SH-SY5Y (cell line): Measurements from ENCODE around the gene SCAF8.

Source experiments
- GATA2 ChIP-seq: IDR thresholded peaks from 2 replicates; pipeline ENCODE4 v1.6.1; 2011; ENCODE audit warnings: mild to moderate bottlenecking, low read depth, low read length
- GATA3 ChIP-seq: IDR thresholded peaks from 2 replicates; pipeline ENCODE4 v1.6.1; 2011; ENCODE audit warnings: low read depth, mild to moderate bottlenecking, low read length, moderate library complexity

SCAF8 gene

DNA sequence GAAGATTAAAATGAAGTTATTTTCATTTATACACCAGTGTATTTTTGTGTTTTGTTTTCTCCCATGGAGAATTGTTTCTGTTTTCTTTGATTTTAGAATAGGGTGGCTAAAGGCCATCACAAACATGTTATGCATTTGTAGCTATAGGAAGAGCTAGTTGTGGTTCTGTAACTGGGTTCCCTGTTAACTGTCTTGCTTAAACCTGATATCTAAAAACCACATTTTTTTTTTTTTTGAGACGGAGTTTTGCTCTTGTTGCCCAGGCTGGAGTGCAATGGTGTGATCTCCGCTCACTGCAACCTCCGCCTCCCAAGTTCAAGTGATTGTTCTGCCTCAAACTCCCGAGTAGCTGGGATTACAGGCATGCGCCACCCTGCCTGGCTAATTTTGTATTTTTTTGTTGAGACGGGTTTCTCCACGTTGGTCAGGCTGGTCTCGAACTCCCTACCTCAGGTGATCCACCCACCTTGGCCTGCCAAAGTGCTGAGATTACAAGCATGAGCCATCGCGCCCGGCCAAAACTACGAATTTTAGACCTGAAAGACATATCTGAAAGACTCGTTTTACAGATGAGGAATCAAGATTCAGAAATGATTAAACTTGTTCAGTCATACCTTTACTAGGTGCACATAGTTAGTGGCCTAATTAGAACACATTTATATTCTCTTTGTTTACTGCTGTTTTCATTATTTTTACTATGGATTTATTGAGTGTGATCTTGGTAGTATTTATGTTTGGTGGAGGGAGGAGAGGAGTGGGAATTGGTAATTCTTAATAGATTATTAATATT is 18.0 kb downstream of the SCAF8 start:
- TF ChIP-seq GATA3, result no peak
- TF ChIP-seq GATA2, result no peak

DNA sequence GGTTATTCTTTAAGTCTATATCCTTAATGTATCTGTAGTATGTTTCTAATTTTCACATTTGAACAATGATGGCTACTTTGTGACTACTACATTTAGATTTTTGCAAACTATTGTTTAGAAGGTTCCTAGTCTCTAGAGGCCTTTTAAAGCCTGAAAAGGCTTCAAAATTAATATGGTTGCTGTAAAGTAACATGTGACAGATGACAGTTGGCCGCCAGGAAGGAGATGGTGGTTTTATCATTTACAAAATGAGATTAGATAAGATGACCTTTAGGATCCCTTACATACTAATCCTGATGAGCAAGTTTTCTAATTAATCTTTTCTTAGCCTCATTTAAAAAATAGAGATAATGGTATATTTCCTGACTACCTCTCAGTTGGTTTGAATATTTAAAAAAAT is 18.8 kb downstream of the SCAF8 start:
- TF ChIP-seq GATA2 (no peak), GATA3 (no peak)

DNA sequence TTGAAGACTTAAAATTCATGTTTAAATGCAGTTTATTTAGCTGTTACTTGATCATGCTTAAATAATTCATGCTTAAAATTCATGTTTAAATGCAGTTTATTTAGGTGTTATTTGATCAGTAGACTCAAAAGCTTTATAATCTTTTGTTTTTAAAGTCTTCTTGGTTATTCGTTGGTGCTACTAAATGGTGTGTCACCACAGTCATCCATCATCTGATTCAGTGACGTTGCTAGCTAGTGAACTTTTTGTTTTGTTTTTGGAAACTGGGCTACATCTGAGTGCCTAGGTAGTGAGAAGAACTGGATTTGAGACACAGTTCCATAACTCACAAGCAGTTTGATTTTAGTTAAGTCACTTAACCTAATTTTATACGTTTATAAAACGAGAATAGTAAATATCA is 20.9 kb downstream of the SCAF8 start:
- TF ChIP-seq GATA2 (no peak), GATA3 (no peak)

DNA sequence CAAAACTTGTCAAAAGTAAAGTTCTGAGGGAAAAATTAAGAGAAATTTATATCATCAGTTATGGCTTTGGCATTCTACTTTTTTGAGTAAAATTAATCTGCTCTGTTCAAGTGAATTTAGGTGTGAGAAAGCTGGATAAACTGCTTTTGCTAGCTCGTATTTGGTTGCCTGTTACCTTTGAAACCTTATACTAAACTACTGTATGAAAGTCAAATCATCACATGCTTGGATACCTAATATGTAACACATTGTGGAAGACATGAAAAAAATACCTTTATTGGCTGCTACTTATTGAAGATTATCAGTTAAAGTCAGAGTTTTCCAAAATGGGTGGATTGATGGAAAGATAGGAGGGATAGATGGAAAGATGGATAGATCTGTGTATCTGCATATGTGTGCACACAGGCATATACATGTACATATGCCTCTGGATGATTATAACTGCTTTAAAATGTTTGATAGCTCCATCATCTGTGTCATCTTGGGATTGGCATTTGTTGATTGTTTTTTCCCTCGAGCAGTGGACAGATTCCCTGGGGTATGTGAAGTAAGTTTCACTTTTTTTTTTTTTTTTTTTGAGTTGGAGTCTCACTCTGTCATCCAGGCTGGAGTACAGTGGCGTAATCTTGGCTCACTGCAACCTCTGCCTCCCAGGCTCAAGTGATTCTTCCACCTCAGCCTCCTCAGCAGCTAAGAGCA is 24.3 kb downstream of the SCAF8 start:
- TF ChIP-seq GATA3 (no peak), GATA2 (no peak)

DNA sequence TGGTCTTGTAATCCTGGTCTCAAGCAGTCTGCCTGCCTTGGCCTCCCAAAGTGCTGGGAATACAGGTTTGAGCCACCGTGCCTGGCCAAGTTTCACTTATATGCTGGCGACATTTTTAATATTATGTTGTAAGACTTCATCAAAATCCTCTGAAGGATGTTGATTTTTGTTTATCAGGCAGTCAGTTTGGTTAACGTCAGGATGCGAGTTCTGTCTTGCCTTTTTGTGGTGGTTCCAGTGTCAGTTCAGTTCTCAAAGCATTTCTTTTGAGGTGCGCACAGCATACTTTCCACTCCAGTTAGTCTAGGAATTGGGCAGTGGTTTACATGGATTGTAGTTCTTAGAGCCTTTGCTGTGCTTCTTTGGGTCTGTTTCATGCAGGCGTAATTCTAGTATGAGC is 24.9 kb downstream of the SCAF8 start:
- no peak for TF ChIP-seq GATA3
- no peak for TF ChIP-seq GATA2

DNA sequence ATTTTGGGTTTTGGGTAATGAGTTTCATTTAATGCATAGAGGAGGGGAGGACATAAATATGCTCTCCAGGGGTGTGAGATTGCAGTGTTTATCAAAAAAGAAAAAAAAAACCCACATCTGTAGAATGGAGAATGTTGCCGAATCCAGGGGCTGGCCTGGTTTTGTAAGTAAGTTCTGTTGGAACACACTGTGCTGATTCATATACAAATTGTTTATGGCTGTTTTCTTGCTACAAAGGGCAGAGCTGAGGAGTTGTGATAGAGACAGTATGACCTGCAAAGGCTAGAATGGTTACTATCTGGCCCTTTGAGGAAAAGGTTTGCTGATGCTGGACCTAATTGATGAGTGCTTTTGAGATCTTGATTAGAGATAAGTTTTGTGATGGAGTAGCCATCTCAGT is 30.4 kb downstream of the SCAF8 start:
- TF ChIP-seq GATA2, result no peak

DNA sequence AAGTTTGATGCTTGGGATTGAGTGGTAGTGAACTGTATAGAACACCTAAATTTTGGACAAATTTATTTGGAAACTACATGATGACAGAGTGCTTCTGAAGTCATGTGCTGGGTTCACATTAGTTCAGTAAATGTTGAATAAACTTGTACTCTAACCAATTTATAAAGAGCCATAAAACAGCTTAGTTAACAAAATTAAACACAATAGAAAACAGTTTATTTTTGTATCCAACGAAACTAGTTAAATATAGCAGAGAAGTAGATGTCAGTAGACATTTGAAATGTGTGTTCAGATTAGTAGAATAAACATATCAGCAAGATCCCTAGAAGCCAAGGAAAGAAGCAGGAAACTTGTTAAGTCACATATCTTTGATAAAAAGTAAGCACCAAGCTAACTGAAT is 32.1 kb downstream of the SCAF8 start:
- TF ChIP-seq GATA3 (no peak), GATA2 (no peak)

DNA sequence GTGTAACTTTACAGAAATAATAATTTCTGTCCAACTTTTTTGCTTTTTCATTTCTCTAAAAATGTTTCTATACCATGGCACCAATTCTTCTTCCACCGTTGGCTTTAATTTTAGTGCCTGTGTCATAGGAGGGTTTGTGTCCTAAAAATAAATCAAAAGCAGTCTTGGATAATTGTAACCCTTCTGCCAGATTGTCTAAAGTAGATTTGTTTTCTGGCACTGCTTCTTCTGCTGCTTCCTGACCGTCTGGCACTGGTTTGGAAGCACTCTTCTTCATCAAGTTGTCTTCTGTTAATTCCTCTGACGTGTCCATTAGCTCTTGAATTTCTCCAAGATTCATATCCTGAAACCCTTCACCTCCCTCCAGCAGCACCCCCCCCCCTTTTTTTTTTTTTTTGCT is 33.1 kb downstream of the SCAF8 start:
- TF ChIP-seq GATA2, result no peak
- TF ChIP-seq GATA3, result no peak

DNA sequence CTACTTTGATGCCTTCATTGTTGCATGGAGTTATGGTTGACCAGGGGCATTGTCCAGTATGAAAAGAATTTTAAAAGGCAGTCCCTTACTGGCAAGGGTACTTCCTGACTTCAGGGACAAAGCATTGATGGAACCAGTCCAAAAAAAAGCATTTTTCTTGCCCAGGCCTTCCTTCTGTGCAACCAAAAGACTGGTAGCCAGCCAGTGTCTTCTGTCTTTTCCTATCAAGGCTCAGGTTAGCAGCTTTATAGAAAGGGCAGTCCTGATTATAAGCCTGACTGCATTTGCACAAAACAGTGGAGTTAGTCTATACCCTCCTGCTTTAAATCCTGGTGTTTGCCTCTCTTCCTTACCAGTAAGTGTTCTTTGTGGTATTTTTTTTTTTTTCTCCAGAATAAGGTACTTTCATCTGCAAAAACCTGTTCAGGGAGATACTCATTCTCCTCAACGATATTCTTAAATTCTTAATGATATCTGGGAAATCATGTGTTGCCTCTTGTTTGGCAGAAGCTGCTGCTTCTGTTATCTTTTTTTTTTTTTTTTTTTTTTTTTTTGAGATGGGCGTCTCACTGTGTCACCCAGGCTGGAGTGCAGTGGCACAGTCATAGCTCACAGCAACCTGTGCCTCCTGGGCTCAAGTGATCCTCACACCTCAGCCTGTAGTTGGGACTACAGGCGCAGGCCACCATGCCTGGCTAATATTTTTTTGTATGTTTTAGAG is 33.9 kb downstream of the SCAF8 start:
- TF ChIP-seq GATA3 (no peak), GATA2 (no peak)

DNA sequence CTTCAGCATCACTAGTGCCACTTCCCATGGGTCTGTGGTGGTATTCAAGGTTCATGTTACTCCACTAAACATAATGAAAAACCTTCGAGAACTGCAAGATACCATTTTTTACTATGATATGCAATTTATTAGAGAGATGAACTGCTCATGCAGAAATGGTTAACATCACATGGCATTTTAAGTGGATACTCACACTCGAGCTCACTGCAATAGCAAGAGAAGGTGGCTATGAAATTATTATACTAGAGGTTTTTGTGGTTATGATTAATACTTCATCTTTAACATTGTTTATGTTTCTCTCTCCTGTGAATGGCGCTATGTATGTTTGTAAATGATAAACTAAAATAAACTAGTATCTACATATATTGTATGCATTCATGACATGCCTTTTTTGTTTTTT is 35.1 kb downstream of the SCAF8 start:
- TF ChIP-seq GATA3, result no peak

DNA sequence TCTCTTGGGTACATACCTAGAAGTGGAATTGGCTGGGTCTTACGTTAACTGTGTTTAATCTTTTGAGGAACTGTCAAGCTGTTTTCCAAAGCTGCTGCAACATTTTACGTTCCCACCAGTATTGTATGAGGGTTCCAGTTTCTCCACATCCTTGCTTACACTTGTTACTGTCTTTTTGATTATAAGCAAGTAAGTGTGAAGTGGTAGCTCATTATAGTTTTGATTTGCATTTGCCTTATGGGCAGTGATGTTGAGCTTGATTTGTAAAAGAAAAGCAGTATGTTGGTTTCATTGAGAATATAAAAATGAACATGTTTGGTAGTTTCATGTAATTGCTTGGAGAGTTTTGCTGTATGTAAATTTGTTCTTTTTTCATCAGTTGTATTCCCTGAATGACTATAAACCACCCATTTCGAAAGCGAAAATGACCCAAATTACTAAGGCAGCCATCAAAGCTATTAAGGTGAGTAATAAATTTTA is 40.4 kb downstream of the SCAF8 start:
- TF ChIP-seq GATA3 (no peak), GATA2 (no peak)

DNA sequence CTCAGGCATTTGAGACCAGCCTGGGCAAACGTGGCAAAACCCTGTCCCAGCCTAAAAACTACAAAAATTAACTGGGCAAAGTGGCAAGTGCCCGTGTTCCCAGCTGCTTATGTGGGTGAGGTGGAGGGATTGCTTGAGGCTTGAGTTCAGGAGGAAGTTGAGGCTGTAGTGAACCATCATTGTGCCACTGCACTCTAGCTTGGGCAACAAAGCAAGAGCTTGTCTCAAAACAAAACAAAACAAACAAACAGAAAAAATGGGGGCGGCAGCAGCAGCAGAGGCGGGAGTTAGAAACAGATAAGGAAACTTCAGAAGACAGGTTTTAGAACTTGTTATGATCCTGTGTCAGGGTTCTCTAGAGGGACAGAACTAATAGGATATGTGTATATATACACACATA is 49.0 kb downstream of the SCAF8 start:
- no peak for TF ChIP-seq GATA3

DNA sequence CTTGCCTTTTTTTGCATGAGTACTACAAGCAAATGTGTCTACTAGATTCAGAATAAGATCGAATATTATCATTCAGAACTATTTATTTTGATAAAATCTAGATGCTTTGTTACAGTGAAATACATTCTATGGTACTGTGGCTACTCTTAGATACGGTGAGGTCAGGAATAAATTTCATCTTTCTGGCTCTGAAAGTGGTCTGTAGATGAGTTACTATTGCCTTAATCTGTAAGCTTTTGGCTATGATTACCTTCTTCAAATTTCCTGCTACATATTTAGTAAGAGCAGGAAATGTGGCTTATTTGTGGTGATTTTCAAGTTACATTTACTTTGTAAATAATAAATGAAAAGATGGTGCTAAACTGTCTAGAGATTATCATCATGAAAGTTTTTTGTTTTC is 50.0 kb downstream of the SCAF8 start:
- TF ChIP-seq GATA2 (no peak), GATA3 (no peak)

DNA sequence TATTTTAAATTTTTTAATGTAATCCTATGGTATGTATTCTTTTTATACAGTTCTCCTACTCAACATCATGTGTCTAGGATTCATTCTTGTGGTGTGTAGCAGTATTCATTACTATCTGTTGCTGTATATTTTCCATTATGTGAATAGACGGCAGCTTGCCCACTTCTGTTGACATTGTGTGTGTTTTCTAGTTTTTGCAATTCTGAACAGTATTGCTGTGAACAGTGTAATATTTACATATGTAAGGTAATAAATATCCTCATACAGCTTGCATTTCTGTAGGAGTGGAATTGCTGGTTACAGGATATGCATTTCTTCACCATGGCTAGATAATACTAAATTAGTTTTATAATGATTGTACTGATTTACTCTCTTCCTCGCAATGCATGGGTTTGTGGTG is 51.9 kb downstream of the SCAF8 start:
- TF ChIP-seq GATA2, result no peak
- TF ChIP-seq GATA3, result no peak
